ENCODE data around the gene PPP2R2C. TPM values are rescaled to one million over a fixed set of nuclear protein-coding genes. Genes with fewer than 3 reads are reported as not detected.

The PPP2R2C gene
- total and polyA plus RNA-seq, 2 donors (not counting 1 experiment from before 2014, with no cell fraction given): 0.10 to 0.17 TPM

- Histone ChIP-seq H3K4me1 (ENCODE audit: control insufficient read depth, extremely low read depth, insufficient read depth, low read length) (no peaks in the 10 kb centered on the region), H4K20me1 (ENCODE audit: control insufficient read depth, extremely low read depth, insufficient read depth, low read length) (no peaks in the 10 kb centered on the region), H2AFZ (ENCODE audit: low read length) (no peak overlapping the region), H3K27me3 (ENCODE audit: control insufficient read depth, insufficient read depth, low read length) (no peaks in the 10 kb centered on the region), H3K9me3 (ENCODE audit: control insufficient read depth, insufficient read depth, low read depth, low read length) (no peaks in the 10 kb centered on the region), H3K9ac (ENCODE audit: insufficient read depth, low read length) (no peak overlapping the region), H3K79me2 (ENCODE audit: control insufficient read depth, insufficient read depth, low read length) (no peaks in the 10 kb centered on the region), H3K4me3 (replicated peaks in 1 of 4; ENCODE audit: control extremely low read depth in 1 of 4, insufficient read depth in 1 of 4, low read depth in 3 of 4, low read length in 4 of 4) (no peak overlapping the region), H3K36me3 (ENCODE audit: control insufficient read depth, insufficient read depth, low read length) (no peaks in the 10 kb centered on the region), H3K4me2 (ENCODE audit: extremely low read depth, insufficient read depth, low read length) (no peak overlapping the region), H3K27ac (ENCODE audit: insufficient read depth, low read length) (no peak overlapping the region)
- no peak for TF ChIP-seq EZH2 (IDR thresholded peaks at IDR 0.05; ENCODE audit: low read length, missing control alignments)
- TF ChIP-seq, protein P1, sequence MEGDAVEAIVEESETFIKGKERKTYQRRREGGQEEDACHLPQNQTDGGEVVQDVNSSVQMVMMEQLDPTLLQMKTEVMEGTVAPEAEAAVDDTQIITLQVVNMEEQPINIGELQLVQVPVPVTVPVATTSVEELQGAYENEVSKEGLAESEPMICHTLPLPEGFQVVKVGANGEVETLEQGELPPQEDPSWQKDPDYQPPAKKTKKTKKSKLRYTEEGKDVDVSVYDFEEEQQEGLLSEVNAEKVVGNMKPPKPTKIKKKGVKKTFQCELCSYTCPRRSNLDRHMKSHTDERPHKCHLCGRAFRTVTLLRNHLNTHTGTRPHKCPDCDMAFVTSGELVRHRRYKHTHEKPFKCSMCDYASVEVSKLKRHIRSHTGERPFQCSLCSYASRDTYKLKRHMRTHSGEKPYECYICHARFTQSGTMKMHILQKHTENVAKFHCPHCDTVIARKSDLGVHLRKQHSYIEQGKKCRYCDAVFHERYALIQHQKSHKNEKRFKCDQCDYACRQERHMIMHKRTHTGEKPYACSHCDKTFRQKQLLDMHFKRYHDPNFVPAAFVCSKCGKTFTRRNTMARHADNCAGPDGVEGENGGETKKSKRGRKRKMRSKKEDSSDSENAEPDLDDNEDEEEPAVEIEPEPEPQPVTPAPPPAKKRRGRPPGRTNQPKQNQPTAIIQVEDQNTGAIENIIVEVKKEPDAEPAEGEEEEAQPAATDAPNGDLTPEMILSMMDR (conservative IDR thresholded peaks at IDR 0.05 in 1 of 2, IDR thresholded peaks at IDR 0.05 in 1 of 2; ENCODE audit: low read depth in 1 of 2, low read length in 2 of 2): no peak
- no peak for DNase-seq (ENCODE audit: low read depth in 2 of 2)
These were observed 15.1 kb upstream of the PPP2R2C start for GRCh38 chr4:6487466-6487865.

DNA sequence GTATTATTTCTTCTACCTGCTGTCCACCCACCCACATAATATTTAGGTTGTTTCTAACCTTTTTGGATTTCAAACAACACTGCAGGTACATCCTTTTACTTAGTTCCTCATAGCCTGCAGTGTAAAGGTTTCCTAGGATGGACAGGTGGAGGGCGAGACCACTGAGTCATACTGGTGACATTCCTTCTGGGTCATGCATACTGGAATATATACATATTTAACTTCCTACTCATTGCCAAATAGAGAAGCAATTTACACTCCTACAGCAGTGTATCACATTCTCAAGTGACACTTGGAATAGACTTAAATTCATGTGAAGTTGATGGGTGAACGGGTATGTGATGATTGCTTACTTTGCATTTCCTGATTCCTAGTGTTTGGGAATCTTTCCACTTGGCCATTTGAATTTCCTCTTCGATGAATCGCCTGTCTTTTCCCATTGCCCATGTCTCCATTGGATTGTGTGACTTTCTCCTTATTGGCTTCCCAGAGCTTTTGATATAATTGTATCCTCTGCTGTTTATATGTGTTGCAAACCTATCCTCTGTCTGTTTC lies 8.2 kb upstream of the PPP2R2C start:
- Histone ChIP-seq H2AFZ (ENCODE audit: low read length) (no peak overlapping the region), H3K27me3 (ENCODE audit: control insufficient read depth, insufficient read depth, low read length) (no peaks in the 10 kb centered on the region), H3K4me1 (ENCODE audit: control insufficient read depth, extremely low read depth, insufficient read depth, low read length) (no peaks in the 10 kb centered on the region), H3K36me3 (ENCODE audit: control insufficient read depth, insufficient read depth, low read length) (no peaks in the 10 kb centered on the region), H3K4me3 (replicated peaks in 1 of 4; ENCODE audit: control extremely low read depth in 1 of 4, insufficient read depth in 1 of 4, low read depth in 3 of 4, low read length in 4 of 4) (no peak overlapping the region), H3K9me3 (ENCODE audit: control insufficient read depth, insufficient read depth, low read depth, low read length) (no peaks in the 10 kb centered on the region), H3K27ac (ENCODE audit: insufficient read depth, low read length) (no peak overlapping the region), H3K79me2 (ENCODE audit: control insufficient read depth, insufficient read depth, low read length) (no peaks in the 10 kb centered on the region), H3K9ac (ENCODE audit: insufficient read depth, low read length) (no peak overlapping the region), H3K4me2 (ENCODE audit: extremely low read depth, insufficient read depth, low read length) (no peak overlapping the region), H4K20me1 (ENCODE audit: control insufficient read depth, extremely low read depth, insufficient read depth, low read length) (no peaks in the 10 kb centered on the region)
- DNase-seq (ENCODE audit: low read depth in 2 of 2): no peak
- no peak for TF ChIP-seq EZH2 (IDR thresholded peaks at IDR 0.05; ENCODE audit: low read length, missing control alignments)
- TF ChIP-seq, protein P1 (conservative IDR thresholded peaks at IDR 0.05 in 1 of 2, IDR thresholded peaks at IDR 0.05 in 1 of 2; ENCODE audit: low read depth in 1 of 2, low read length in 2 of 2): no peak

DNA sequence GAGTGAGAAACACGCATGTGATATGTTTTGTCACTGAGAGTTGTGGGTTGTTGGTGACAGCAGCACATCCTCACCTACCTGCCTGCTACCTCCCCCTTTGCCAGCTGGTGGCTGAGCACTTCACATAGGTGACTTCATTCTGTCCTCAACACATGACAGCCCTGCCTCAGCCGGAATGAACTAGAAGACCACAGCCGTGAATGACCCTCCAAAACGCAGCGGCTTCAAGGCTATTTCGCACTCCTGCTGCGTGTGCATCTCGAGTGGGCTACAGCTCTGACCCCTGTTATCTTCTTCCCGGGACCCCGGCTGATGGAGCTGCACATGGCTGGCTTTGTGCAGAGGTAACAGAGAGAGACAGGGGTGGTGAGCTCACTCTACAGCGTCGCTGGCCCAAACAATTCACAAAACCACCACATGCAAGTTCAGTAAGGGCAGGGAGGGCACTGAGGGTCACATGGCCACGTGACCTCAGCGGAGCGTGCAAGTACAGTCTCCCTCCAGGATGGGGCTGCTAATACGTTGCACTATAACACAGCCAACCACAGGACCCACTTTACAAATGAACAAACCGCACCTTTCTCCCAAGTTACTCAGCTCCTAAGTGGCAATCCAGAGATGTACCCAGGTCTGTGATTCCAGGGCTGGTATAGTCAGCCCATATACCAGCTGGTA lies 6.3 kb upstream of the PPP2R2C start:
- Histone ChIP-seq H3K36me3 (ENCODE audit: control insufficient read depth, insufficient read depth, low read length) (no peaks in the 10 kb centered on the region), H2AFZ (ENCODE audit: low read length) (no peak overlapping the region), H3K27me3 (ENCODE audit: control insufficient read depth, insufficient read depth, low read length) (no peaks in the 10 kb centered on the region), H3K79me2 (ENCODE audit: control insufficient read depth, insufficient read depth, low read length) (no peaks in the 10 kb centered on the region), H4K20me1 (ENCODE audit: control insufficient read depth, extremely low read depth, insufficient read depth, low read length) (no peaks in the 10 kb centered on the region), H3K9ac (ENCODE audit: insufficient read depth, low read length) (no peak overlapping the region), H3K4me1 (ENCODE audit: control insufficient read depth, extremely low read depth, insufficient read depth, low read length) (no peaks in the 10 kb centered on the region), H3K4me2 (ENCODE audit: extremely low read depth, insufficient read depth, low read length) (no peak overlapping the region), H3K9me3 (ENCODE audit: control insufficient read depth, insufficient read depth, low read depth, low read length) (no peaks in the 10 kb centered on the region), H3K4me3 (replicated peaks in 1 of 4; ENCODE audit: control extremely low read depth in 1 of 4, insufficient read depth in 1 of 4, low read depth in 3 of 4, low read length in 4 of 4) (no peak overlapping the region), H3K27ac (ENCODE audit: insufficient read depth, low read length) (no peak overlapping the region)
- TF ChIP-seq EZH2 (IDR thresholded peaks at IDR 0.05; ENCODE audit: low read length, missing control alignments): no peak
- TF ChIP-seq, protein P1 (conservative IDR thresholded peaks at IDR 0.05 in 1 of 2, IDR thresholded peaks at IDR 0.05 in 1 of 2; ENCODE audit: low read depth in 1 of 2, low read length in 2 of 2): no peak
- DNase-seq (ENCODE audit: low read depth in 2 of 2): no peak
